Measurements from ENCODE around the gene KIFC1.

GRCh38 chr6:33437666-33438065 is 46.0 kb downstream of the KIFC1 start:
- TF ChIP-seq CTCF (IDR thresholded peaks at IDR 0.05) (no peak), POLR2A (IDR thresholded peaks at IDR 0.05) (no peak), POLR2AphosphoS5 (IDR thresholded peaks at IDR 0.05; ENCODE audit: insufficient read depth in 1 of 2, low read depth in 1 of 2) (no peak)
